Gastrocnemius medialis (tissue), 4 donors: ENCODE measurements around the gene THY1.

ENCODE experiments used
- POLR2A ChIP-seq, 2 donors: fragments of 450-650 bp; IDR thresholded peaks; one replicate each; pipeline ENCODE4 v1.6.1; 2017; ENCODE audit warnings: antibody characterized with exemption in 2 of 2, mild to moderate bottlenecking in 2 of 2, moderate library complexity in 2 of 2
- TF ChIP-seq, protein P1 (sequence below), 5 experiments: fragments of 450-650 bp in 3 of 5; fragments of 200-600 bp in 2 of 5; sonication (generic) in 2 of 5; IDR thresholded peaks in 4 of 5; conservative IDR thresholded peaks in 1 of 5; 1 replicate in 4 of 5; 2 replicates in 1 of 5; pipeline ENCODE4 v1.5.1; 2016 to 2019; ENCODE audit warnings: antibody characterized with exemption in 5 of 5, mild to moderate bottlenecking in 3 of 5, moderate library complexity in 3 of 5

DNA sequence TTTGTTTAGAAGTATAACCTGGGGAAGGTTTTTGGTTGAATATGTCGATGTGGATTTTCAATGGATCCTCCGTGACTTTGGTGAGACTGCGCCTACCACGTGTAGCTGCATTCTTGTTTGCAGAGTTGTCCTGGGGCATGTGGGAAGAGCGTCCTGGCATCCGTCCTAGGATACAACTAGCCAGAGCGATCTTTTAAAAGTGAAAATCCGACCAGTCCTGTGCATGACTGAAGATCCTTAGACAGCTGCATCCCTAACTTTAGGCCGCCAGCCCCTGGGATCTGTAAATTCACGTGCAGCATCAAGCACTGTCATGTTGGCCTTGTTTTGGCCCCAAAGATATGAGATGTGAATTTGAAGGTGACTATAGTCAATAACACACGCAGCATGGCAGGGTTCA is 22.4 kb upstream of the THY1 start:
- TF ChIP-seq, protein P1, sequence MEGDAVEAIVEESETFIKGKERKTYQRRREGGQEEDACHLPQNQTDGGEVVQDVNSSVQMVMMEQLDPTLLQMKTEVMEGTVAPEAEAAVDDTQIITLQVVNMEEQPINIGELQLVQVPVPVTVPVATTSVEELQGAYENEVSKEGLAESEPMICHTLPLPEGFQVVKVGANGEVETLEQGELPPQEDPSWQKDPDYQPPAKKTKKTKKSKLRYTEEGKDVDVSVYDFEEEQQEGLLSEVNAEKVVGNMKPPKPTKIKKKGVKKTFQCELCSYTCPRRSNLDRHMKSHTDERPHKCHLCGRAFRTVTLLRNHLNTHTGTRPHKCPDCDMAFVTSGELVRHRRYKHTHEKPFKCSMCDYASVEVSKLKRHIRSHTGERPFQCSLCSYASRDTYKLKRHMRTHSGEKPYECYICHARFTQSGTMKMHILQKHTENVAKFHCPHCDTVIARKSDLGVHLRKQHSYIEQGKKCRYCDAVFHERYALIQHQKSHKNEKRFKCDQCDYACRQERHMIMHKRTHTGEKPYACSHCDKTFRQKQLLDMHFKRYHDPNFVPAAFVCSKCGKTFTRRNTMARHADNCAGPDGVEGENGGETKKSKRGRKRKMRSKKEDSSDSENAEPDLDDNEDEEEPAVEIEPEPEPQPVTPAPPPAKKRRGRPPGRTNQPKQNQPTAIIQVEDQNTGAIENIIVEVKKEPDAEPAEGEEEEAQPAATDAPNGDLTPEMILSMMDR (IDR thresholded peaks at IDR 0.05 in 4 of 5, conservative IDR thresholded peaks at IDR 0.05 in 1 of 5) = no peak
- TF ChIP-seq POLR2A (IDR thresholded peaks at IDR 0.05) = no peak
